ENCODE results near the gene AQP2. TPM values are rescaled to one million over a fixed set of nuclear protein-coding genes. Genes with fewer than 3 reads are reported as not detected.
"Not testable (repeated sequence)": the region's sequence is repeated elsewhere in the genome, so short reads cannot be mapped to it uniquely, and the experiment has no call there.

AQP2 gene
- polyA plus RNA-seq, 10 donors, result 0.05 to 0.11 TPM; not detected in 8

GRCh38 chr12:49969651-49970429 lies 19.3 kb downstream of the AQP2 start:
- no peak for DNase-seq

- DNase-seq, result no peak
Measured at GRCh38 chr12:49970658-49971057, 20.1 kb downstream of the AQP2 start.

GRCh38 chr12:49971141-49971540 lies 20.6 kb downstream of the AQP2 start:
- DNase-seq, result no peak

GRCh38 chr12:49972129-49972528 lies 21.6 kb downstream of the AQP2 start:
- no peak for DNase-seq

- DNase-seq, result no peak
Measured at GRCh38 chr12:49972641-49973360, 22.3 kb downstream of the AQP2 start, which contains the start of gene AQP6. TSS of gene AQP6 (plus strand) at chr12:49972947. CDS start at chr12:49973174, 227 bp downstream.

- no peak for DNase-seq
Measured at GRCh38 chr12:49973361-49973830, 22.9 kb downstream of the AQP2 start.

- peak; percentile 40 to 83 (median 66) for DNase-seq
Measured at GRCh38 chr12:49974231-49974675, 23.7 kb downstream of the AQP2 start.

GRCh38 chr12:49974677-49975317 lies 24.3 kb downstream of the AQP2 start:
- DNase-seq, result peak; percentile 12 to 76 (median 58)

GRCh38 chr12:49975318-49975761 lies 24.8 kb downstream of the AQP2 start:
- DNase-seq, result no peak

- DNase-seq, result no peak
Measured at GRCh38 chr12:49976557-49976956, 26.0 kb downstream of the AQP2 start.

- DNase-seq, result no peak
Measured at GRCh38 chr12:49978125-49978524, 27.6 kb downstream of the AQP2 start.

- DNase-seq, result no peak
Measured at GRCh38 chr12:49979016-49979586, 28.6 kb downstream of the AQP2 start.

- no peak for DNase-seq
Measured at GRCh38 chr12:49979791-49980190, 29.3 kb downstream of the AQP2 start.

GRCh38 chr12:49980501-49981349 lies 30.2 kb downstream of the AQP2 start:
- no peak for DNase-seq

GRCh38 chr12:49982246-49983087 lies 31.9 kb downstream of the AQP2 start:
- DNase-seq, result no peak

GRCh38 chr12:49983892-49984291 lies 33.4 kb downstream of the AQP2 start:
- DNase-seq, result peak; percentile 72 to 89 (median 79)

GRCh38 chr12:49984476-49985359 lies 34.2 kb downstream of the AQP2 start:
- no peak for DNase-seq

- no peak for DNase-seq
Measured at GRCh38 chr12:49985981-49986380, 35.4 kb downstream of the AQP2 start.

- not testable (repeated sequence) for DNase-seq
Measured at GRCh38 chr12:49986476-49986875, 35.9 kb downstream of the AQP2 start.

Measured in muscle of back (tissue), 11 donors.